NT2/D1 (cell line): ENCODE data around the gene POLL.

Experiments used
- SUZ12 ChIP-seq: IDR thresholded peaks from 2 replicates; pipeline ENCODE4 v1.6.1; 2011; ENCODE audit not compliant: insufficient read length, insufficient read depth; ENCODE audit errors: extremely low read depth
- YY1 ChIP-seq: IDR thresholded peaks from 2 replicates; pipeline ENCODE4 v1.6.1; 2011; ENCODE audit not compliant: insufficient read length, insufficient read depth

- TF ChIP-seq SUZ12 (no peak), YY1 (no peak)
Measured at GRCh38 chr10:101623528-101623927, 35.5 kb upstream of the POLL start.
